H1 (cell line): ENCODE data around the gene CNOT6L. TPM values are rescaled to one million over a fixed set of nuclear protein-coding genes. Genes with fewer than 3 reads are reported as not detected.

Experiments
- CTCF ChIA-PET: fragments of 300-600 bp; sonication (Branson Sonifier 250); formaldehyde crosslinking; loops from one replicate; lab custom pipeline; 2021; ENCODE audit not compliant: partially characterized antibody; lab: Charles Lee
- POLR2A ChIA-PET: fragments of 300-600 bp; sonication (Branson Sonifier 250); formaldehyde crosslinking; loops from one replicate; lab custom pipeline; 2021; ENCODE audit warnings: inconsistent platforms; ENCODE audit not compliant: partially characterized antibody; lab: Charles Lee
- DNase-seq, 2 experiments: peaks; one replicate each; pipeline versions ENCODE4 v3.0.0 to v3.0.0-alpha.2; 2010 to 2022; ENCODE audit warnings: low spot score in 2 of 2, low read depth in 1 of 2, mixed read lengths in 1 of 2
- FAIRE-seq: peaks from 2 replicates; lab custom pipeline; 2011; peaks lifted over from hg19 to GRCh38; lab: Jason Lieb, UNC
- H2AFZ ChIP-seq: 2 replicates; pipeline ENCODE4 v1.8.1; 2012; ENCODE audit warnings: low read length, inconsistent platforms
- H2AK5ac ChIP-seq: 2 replicates; pipeline ENCODE4 v1.6.1; 2013; ENCODE audit warnings: low read depth, low read length
- H2BK120ac ChIP-seq: replicated peaks from 2 replicates; pipeline ENCODE3; 2013; ENCODE audit warnings: low read depth, low read length, inconsistent platforms
- H2BK12ac ChIP-seq: 2 replicates; pipeline ENCODE4 v1.6.1; 2013; ENCODE audit warnings: low read depth, low read length
- H2BK15ac ChIP-seq: 2 replicates; pipeline ENCODE4 v1.6.1; 2013; ENCODE audit warnings: low read length
- H2BK20ac ChIP-seq: 2 replicates; pipeline ENCODE4 v1.6.1; 2013; ENCODE audit warnings: low read length
- H2BK5ac ChIP-seq: 2 replicates; pipeline ENCODE4 v1.6.1; 2013; ENCODE audit warnings: low read depth, low read length
- H3K14ac ChIP-seq: 2 replicates; pipeline ENCODE4 v1.6.1; 2013; ENCODE audit warnings: inconsistent platforms; ENCODE audit not compliant: insufficient read length
- H3K18ac ChIP-seq: 2 replicates; pipeline ENCODE4 v1.6.1; 2013; ENCODE audit warnings: low read length; ENCODE audit errors: extremely low read depth
- H3K23ac ChIP-seq: 2 replicates; pipeline ENCODE4 v1.6.1; 2013; ENCODE audit warnings: inconsistent platforms; ENCODE audit not compliant: insufficient read length
- H3K23me2 ChIP-seq: 2 replicates; pipeline ENCODE4 v1.6.1; 2013; ENCODE audit warnings: low read depth, low read length
- H3K27ac ChIP-seq: 2 replicates; pipeline ENCODE4 v1.6.1; 2011; ENCODE audit warnings: low read depth, low read length, inconsistent platforms
- H3K27me3 ChIP-seq, 4 experiments: replicated peaks in 1 of 4; 1 replicate in 1 of 4; 2 replicates in 3 of 4; pipeline versions ENCODE4 v1.6.1 to v1.8.1; 2011 to 2013; ENCODE audit warnings: low read length in 3 of 4, mild to moderate bottlenecking in 3 of 4, inconsistent platforms in 2 of 4, mixed read lengths in 2 of 4, moderate library complexity in 1 of 4; ENCODE audit not compliant: control insufficient read depth in 3 of 4, insufficient read depth in 3 of 4; ENCODE audit errors: extremely low read depth in 1 of 4
- H3K36me3 ChIP-seq, 4 experiments: 2 replicates each; pipeline versions ENCODE4 v1.6.1 to v1.8.1; 2011 to 2013; ENCODE audit warnings: mild to moderate bottlenecking in 4 of 4, low read length in 3 of 4, moderate library complexity in 2 of 4, control low read depth in 1 of 4, inconsistent platforms in 1 of 4; ENCODE audit not compliant: insufficient read depth in 4 of 4, control insufficient read depth in 2 of 4
- H3K4ac ChIP-seq: replicated peaks from 2 replicates; pipeline ENCODE3; 2013; ENCODE audit warnings: low read length, low read depth, mixed read lengths, inconsistent platforms; ENCODE audit not compliant: insufficient read length
- H3K4me1 ChIP-seq, 4 experiments: replicated peaks in 1 of 4; 1 replicate in 1 of 4; 2 replicates in 3 of 4; pipeline versions ENCODE4 v1.6.1 to v1.8.1; 2011 to 2013; ENCODE audit warnings: low read length in 3 of 4, inconsistent platforms in 2 of 4, mixed read lengths in 1 of 4; ENCODE audit not compliant: insufficient read depth in 4 of 4, control insufficient read depth in 3 of 4
- H3K4me2 ChIP-seq, 2 experiments: 2 replicates each; pipeline versions ENCODE4 v1.6.1 to v1.8.1; 2011 to 2013; ENCODE audit warnings: low read depth in 2 of 2, low read length in 2 of 2, control low read depth in 1 of 2, inconsistent platforms in 1 of 2, mild to moderate bottlenecking in 1 of 2; ENCODE audit not compliant: insufficient read depth in 1 of 2
- H3K4me3 ChIP-seq, 4 experiments: fragments of 200-600, 300-600 bp in 1 of 4; sonication (generic), shearing (Covaris generic), sonication (Bioruptor Twin) in 1 of 4; 2 replicates each; pipeline versions ENCODE4 v1.5.1 to v1.8.1; 2011 to 2016; ENCODE audit warnings: low read length in 4 of 4, low read depth in 3 of 4, control low read depth in 2 of 4, inconsistent platforms in 2 of 4, mild to moderate bottlenecking in 2 of 4, mixed read lengths in 1 of 4, moderate library complexity in 1 of 4; ENCODE audit not compliant: insufficient read depth in 2 of 4; ENCODE audit errors: extremely low read depth in 1 of 4
- H3K56ac ChIP-seq: replicated peaks from 2 replicates; pipeline ENCODE3; 2013; ENCODE audit warnings: low read depth, mild to moderate bottlenecking, mixed read lengths, low read length, inconsistent platforms; ENCODE audit not compliant: insufficient read length
- H3K79me1 ChIP-seq: 2 replicates; pipeline ENCODE4 v1.6.1; 2013; ENCODE audit warnings: low read depth, low read length, control low read depth
- H3K79me2 ChIP-seq, 2 experiments: 2 replicates each; pipeline versions ENCODE4 v1.6.1 to v1.8.1; 2012 to 2013; ENCODE audit warnings: low read length in 2 of 2, mild to moderate bottlenecking in 2 of 2, inconsistent platforms in 1 of 2; ENCODE audit not compliant: insufficient read depth in 2 of 2, control insufficient read depth in 1 of 2
- H3K9ac ChIP-seq, 4 experiments: replicated peaks in 1 of 4; 1 replicate in 1 of 4; 2 replicates in 3 of 4; pipeline versions ENCODE4 v1.6.1 to v1.8.1; 2011 to 2013; ENCODE audit warnings: low read depth in 3 of 4, low read length in 3 of 4, control low read depth in 2 of 4, mild to moderate bottlenecking in 2 of 4, moderate library complexity in 2 of 4, inconsistent platforms in 1 of 4; ENCODE audit errors: extremely low read depth in 1 of 4
- H3K9me3 ChIP-seq, 2 experiments: 2 replicates each; pipeline versions ENCODE4 v1.6.1 to v1.8.1; 2012 to 2013; ENCODE audit warnings: mild to moderate bottlenecking in 2 of 2, moderate library complexity in 2 of 2, control low read depth in 1 of 2, inconsistent platforms in 1 of 2, low read depth in 1 of 2, low read length in 1 of 2, mixed read lengths in 1 of 2; ENCODE audit not compliant: insufficient read depth in 2 of 2
- H4K20me1 ChIP-seq, 2 experiments: replicated peaks in 1 of 2; 2 replicates each; pipeline versions ENCODE3 to v1.8.1; 2011 to 2013; ENCODE audit warnings: inconsistent platforms in 2 of 2, low read length in 2 of 2, mild to moderate bottlenecking in 1 of 2; ENCODE audit not compliant: insufficient read depth in 2 of 2, control insufficient read depth in 1 of 2
- H4K5ac ChIP-seq: 2 replicates; pipeline ENCODE4 v1.6.1; 2013; ENCODE audit warnings: low read length, low read depth, mixed read lengths, inconsistent platforms; ENCODE audit not compliant: insufficient read length
- H4K8ac ChIP-seq: 2 replicates; pipeline ENCODE4 v1.8.0; 2013; ENCODE audit warnings: mild to moderate bottlenecking, moderate library complexity, low read length, inconsistent platforms; ENCODE audit not compliant: insufficient read depth; ENCODE audit errors: extremely low read depth
- H4K91ac ChIP-seq: replicated peaks from 2 replicates; pipeline ENCODE3; 2013; ENCODE audit warnings: low read length, mixed read lengths, inconsistent platforms; ENCODE audit not compliant: insufficient read length
- ATF2 ChIP-seq: IDR thresholded peaks from 2 replicates; pipeline ENCODE4 v1.6.1; 2012; ENCODE audit warnings: low read length, inconsistent platforms
- BRCA1 ChIP-seq: IDR thresholded peaks from 2 replicates; pipeline ENCODE4 v1.6.1; 2012; ENCODE audit warnings: low read depth, low read length, improper control_type of control experiment
- CEBPB ChIP-seq: IDR thresholded peaks from 2 replicates; pipeline ENCODE4 v1.6.1; 2012; ENCODE audit warnings: low read depth, low read length
- EGR1 ChIP-seq: IDR thresholded peaks from 2 replicates; pipeline ENCODE4 v1.6.1; 2011; ENCODE audit warnings: low read depth, low read length, borderline replicate concordance
- HDAC6 ChIP-seq: IDR thresholded peaks from one replicate; pipeline ENCODE4 v1.7.1; 2012; ENCODE audit warnings: low read depth, mild to moderate bottlenecking, inconsistent platforms, low read length, moderate library complexity
- KDM5A ChIP-seq: fragments of 200-600 bp; IDR thresholded peaks from 2 replicates; pipeline ENCODE4 v1.7.1; 2012; ENCODE audit warnings: mild to moderate bottlenecking, low read length, inconsistent platforms, mixed read lengths
- MAFK ChIP-seq: IDR thresholded peaks from 2 replicates; pipeline ENCODE4 v1.6.1; 2012; ENCODE audit warnings: low read depth, mild to moderate bottlenecking, improper control_type of control experiment, low read length
- POLR2AphosphoS5 ChIP-seq: IDR thresholded peaks from 2 replicates; pipeline ENCODE4 v1.6.1; 2011; ENCODE audit warnings: low read depth, low read length
- POU5F1 ChIP-seq: IDR thresholded peaks from 2 replicates; pipeline ENCODE4 v1.6.1; 2011; ENCODE audit warnings: low read depth, mild to moderate bottlenecking, low read length, moderate library complexity
- RFX5 ChIP-seq: IDR thresholded peaks from 2 replicates; pipeline ENCODE4 v1.6.1; 2011; ENCODE audit warnings: low read depth, low read length, improper control_type of control experiment, borderline replicate concordance
- SIN3A ChIP-seq, 2 experiments: IDR thresholded peaks in 1 of 2; conservative IDR thresholded peaks in 1 of 2; 2 replicates each; pipeline ENCODE4 v1.6.1; 2011 to 2012; ENCODE audit warnings: low read length in 2 of 2, improper control_type of control experiment in 1 of 2, low read depth in 1 of 2, mild to moderate bottlenecking in 1 of 2
- SIRT6 ChIP-seq: IDR thresholded peaks from one replicate; pipeline ENCODE4 v1.7.1; 2012; ENCODE audit warnings: low read length, inconsistent platforms
- TBP ChIP-seq: IDR thresholded peaks from 2 replicates; pipeline ENCODE4 v1.6.1; 2011; ENCODE audit warnings: low read depth, low read length, improper control_type of control experiment
- ZNF274 ChIP-seq: IDR thresholded peaks from 2 replicates; pipeline ENCODE4 v1.7.0; 2012; ENCODE audit warnings: low read length, borderline replicate concordance; ENCODE audit errors: extremely low read depth
- WGBS, 2 experiments: shearing (Covaris generic) in 1 of 2; methylation state at CpG; one replicate each; pipeline versions ENCODE4 v1.1.6 to v1.1.7; 2013 to 2015; ENCODE audit warnings: low lambda C conversion rate in 2 of 2, mixed read lengths in 2 of 2, inconsistent platforms in 1 of 2, low coverage in 1 of 2, missing lambda C conversion rate in 1 of 2; ENCODE audit not compliant: insufficient replicate concordance in 2 of 2, insufficient coverage in 1 of 2, insufficient read length in 1 of 2; ENCODE audit errors: extremely low coverage in 1 of 2, missing lambda C conversion rate in 1 of 2; 5-methylcytosine and 5-hydroxymethylcytosine counted together
- polyA plus RNA-seq, 7 experiments: library from polyadenylated mRNA; depleted of rRNA in 3 of 7; stranded (reverse) in 5 of 7; unstranded in 2 of 7; fragments of >200 nt in 5 of 7; fragments of 200-250 nt in 2 of 7; gene quantifications; 1 replicate in 5 of 7; 2 replicates in 1 of 7; 4 replicates in 1 of 7; pipeline versions ENCODE4 v1.2.1 to v1.2.3, GENCODE V29; 2011 to 2013; ENCODE audit warnings: missing spikeins in 2 of 7, mixed read lengths in 2 of 7
- total RNA-seq: library from RNA; stranded (reverse); fragmentation: NEBNext Ultra II Directional; extraction: Animal tissue kit (Norgen Biotek cat#: 25700); gene quantifications from 2 replicates; pipeline ENCODE4 v1.2.1, GENCODE V29; 2021

CNOT6L gene
- total and polyA plus RNA-seq, 2 of the 8 experiments (the other 6 are each of a cell fraction or from before 2014, with no cell fraction given) = 2.0 to 22.4 TPM

- Histone ChIP-seq H3K23ac (no peak overlapping the region), H2BK15ac (no peak overlapping the region), H4K8ac (no peak overlapping the region), H2BK120ac (no peak overlapping the region), H2BK5ac (no peak overlapping the region), H4K5ac (no peak overlapping the region), H3K4me1 (no peaks in the 10 kb centered on the region), H3K4me3 (no peak overlapping the region), H3K79me1 (no peaks in the 10 kb centered on the region; the same call in 1 of the 2 replicates), H2AFZ (no peak overlapping the region), H4K20me1 (no peaks in the 10 kb centered on the region), H3K56ac (no peak overlapping the region), H2BK12ac (no peak overlapping the region), H2BK20ac (no peak overlapping the region), H3K4me2 (no peak overlapping the region), H2AK5ac (no peak overlapping the region), H3K27me3 (no peaks in the 10 kb centered on the region), H3K9me3 (no peaks in the 10 kb centered on the region), H3K23me2 (no peaks in the 10 kb centered on the region; the same call in 1 of the 2 replicates), H3K27ac (no peak overlapping the region), H3K36me3 (no peaks in the 10 kb centered on the region), H3K4ac (no peak overlapping the region), H3K14ac (no peak overlapping the region), H3K79me2 (no peaks in the 10 kb centered on the region), H3K9ac (no peak overlapping the region), H4K91ac (no peak overlapping the region), H3K18ac (no peak overlapping the region)
- ChIA-PET POLR2A (no interaction called here), CTCF (interaction anchor here (0.6 kb wide), 1 partner anchor 9 kb away, joined by 3 read pairs; no protein-coding TSS in a partner anchor)
- 94% methylated on average over 6 of the region's 6 CpGs; no CpG with 5 or more reads in 1 of the 2 experiments for WGBS, 2 experiments
- FAIRE-seq (no peak), DNase-seq (no peak)
- TF ChIP-seq POU5F1 = no peak
- TF ChIP-seq POLR2AphosphoS5 = no peak
- TF ChIP-seq HDAC6 = no peak
- no peak for TF ChIP-seq TBP
- TF ChIP-seq KDM5A = no peak
- TF ChIP-seq ATF2 = no peak
- TF ChIP-seq CEBPB = no peak
- TF ChIP-seq EGR1 = no peak
- no peak for TF ChIP-seq RFX5
- TF ChIP-seq BRCA1 = no peak
- no peak for TF ChIP-seq SIN3A (conservative IDR thresholded peaks at IDR 0.05 in 1 of 2, IDR thresholded peaks at IDR 0.05 in 1 of 2; ENCODE audit: low read depth in 1 of 2, low read length in 2 of 2)
- TF ChIP-seq ZNF274 = no peak
- no peak for TF ChIP-seq MAFK
- no peak for TF ChIP-seq SIRT6
Measured at GRCh38 chr4:77783895-77784294, 35.3 kb downstream of the CNOT6L start.
